Liver (tissue), 9 donors: Measurements from ENCODE around the gene ZSWIM4. TPM values are rescaled to one million over a fixed set of nuclear protein-coding genes. Genes with fewer than 3 reads are reported as not detected.

Experiments
- DNase-seq: peaks from one replicate; pipeline ENCODE4 v3.0.0-alpha.2; 2017; ENCODE audit warnings: low spot score
- H3K27ac ChIP-seq, 2 donors: one replicate each; pipeline ENCODE4 v1.7.0; 2013; ENCODE audit warnings: inconsistent platforms in 2 of 2, low read length in 2 of 2, control low read depth in 1 of 2, low read depth in 1 of 2, mild to moderate bottlenecking in 1 of 2
- H3K27me3 ChIP-seq, 4 donors: one replicate each; pipeline versions ENCODE4 v1.6.1 to v1.7.0; 2013; ENCODE audit warnings: low read length in 3 of 4, inconsistent platforms in 1 of 4, mild to moderate bottlenecking in 1 of 4, moderate library complexity in 1 of 4; ENCODE audit not compliant: control insufficient read depth in 4 of 4, insufficient read depth in 4 of 4
- H3K36me3 ChIP-seq, 4 donors: one replicate each; pipeline versions ENCODE4 v1.6.1 to v1.7.0; 2013; ENCODE audit warnings: low read length in 3 of 4, mild to moderate bottlenecking in 3 of 4, low read depth in 1 of 4, moderate library complexity in 1 of 4; ENCODE audit not compliant: control insufficient read depth in 4 of 4, insufficient read depth in 3 of 4
- H3K4me1 ChIP-seq, 4 donors: one replicate each; pipeline versions ENCODE4 v1.6.1 to v1.7.0; 2013; ENCODE audit warnings: low read length in 3 of 4, mild to moderate bottlenecking in 3 of 4, moderate library complexity in 1 of 4; ENCODE audit not compliant: control insufficient read depth in 4 of 4, insufficient read depth in 4 of 4
- H3K4me3 ChIP-seq, 3 donors: one replicate each; pipeline versions ENCODE4 v1.6.1 to v1.7.0; 2013; ENCODE audit warnings: low read length in 3 of 3, control low read depth in 1 of 3, low read depth in 1 of 3, mild to moderate bottlenecking in 1 of 3
- H3K9ac ChIP-seq, 2 donors: one replicate each; pipeline ENCODE4 v1.7.0; 2013; ENCODE audit warnings: low read length in 2 of 2, mild to moderate bottlenecking in 2 of 2, moderate library complexity in 2 of 2, control low read depth in 1 of 2, low read depth in 1 of 2
- H3K9me3 ChIP-seq, 4 donors: one replicate each; pipeline versions ENCODE4 v1.6.1 to v1.7.0; 2013; ENCODE audit warnings: low read length in 3 of 4; ENCODE audit not compliant: control insufficient read depth in 4 of 4
- EGR1 ChIP-seq, 2 donors: IDR thresholded peaks; 2 replicates each; pipeline ENCODE4 v1.6.1; 2016 to 2018; ENCODE audit warnings: antibody characterized with exemption in 2 of 2, low read depth in 2 of 2
- FOXA1 ChIP-seq: IDR thresholded peaks from 2 replicates; pipeline ENCODE4 v1.6.1; 2016; ENCODE audit warnings: antibody characterized with exemption
- FOXA2 ChIP-seq: IDR thresholded peaks from 2 replicates; pipeline ENCODE4 v1.6.1; 2016; ENCODE audit warnings: antibody characterized with exemption
- GABPA ChIP-seq, 2 donors: IDR thresholded peaks in 1 of 2; conservative IDR thresholded peaks in 1 of 2; 2 replicates each; pipeline ENCODE4 v1.6.1; 2016; ENCODE audit warnings: antibody characterized with exemption in 2 of 2, mild to moderate bottlenecking in 1 of 2, moderate library complexity in 1 of 2
- HNF4A ChIP-seq, 2 donors: conservative IDR thresholded peaks; 2 replicates each; pipeline ENCODE4 v1.6.1; 2016; ENCODE audit warnings: antibody characterized with exemption in 2 of 2, mild to moderate bottlenecking in 2 of 2
- HNF4G ChIP-seq: IDR thresholded peaks from 2 replicates; pipeline ENCODE4 v1.6.1; 2016; ENCODE audit warnings: antibody characterized with exemption
- JUND ChIP-seq, 2 donors: IDR thresholded peaks; 2 replicates each; pipeline ENCODE4 v1.6.1; 2016; ENCODE audit warnings: antibody characterized with exemption in 2 of 2
- NR2F2 ChIP-seq: IDR thresholded peaks from 2 replicates; pipeline ENCODE4 v1.6.1; 2016; ENCODE audit warnings: antibody characterized with exemption
- RAD21 ChIP-seq, 2 donors: IDR thresholded peaks; 2 replicates each; pipeline ENCODE4 v1.6.1; 2016; ENCODE audit warnings: antibody characterized with exemption in 2 of 2, mild to moderate bottlenecking in 2 of 2
- RXRA ChIP-seq, 2 donors: IDR thresholded peaks; 2 replicates each; pipeline ENCODE4 v1.6.1; 2017 to 2018; ENCODE audit warnings: antibody characterized with exemption in 2 of 2, mild to moderate bottlenecking in 1 of 2
- SP1 ChIP-seq: IDR thresholded peaks from 2 replicates; pipeline ENCODE4 v1.6.1; 2018; ENCODE audit warnings: antibody characterized with exemption, mild to moderate bottlenecking
- TAF1 ChIP-seq: conservative IDR thresholded peaks from 2 replicates; pipeline ENCODE4 v1.6.1; 2016; ENCODE audit warnings: antibody characterized with exemption, mild to moderate bottlenecking
- YY1 ChIP-seq: IDR thresholded peaks from 2 replicates; pipeline ENCODE4 v1.6.1; 2016; ENCODE audit warnings: antibody characterized with exemption, mild to moderate bottlenecking
- whole genome bisulfite sequencing: extraction: QIAGEN DNeasy Blood & Tissue Kit; methylation state at CpG from one replicate; pipeline ENCODE4 v1.1.7; 2013; 5-methylcytosine and 5-hydroxymethylcytosine counted together
- polyA plus RNA-seq, 2 donors: library from polyadenylated mRNA; stranded (reverse) in 1 of 2; unstranded in 1 of 2; fragments of 200-250 nt in 1 of 2; fragments of >200 nt in 1 of 2; fragmentation: Nextera tagmentation in 1 of 2; extraction: Ambion mirVana in 1 of 2; gene quantifications; one replicate each; pipeline versions ENCODE4 v1.2.1 to v1.2.3, GENCODE V29; 2013 to 2015
- total RNA-seq, 2 donors: library from RNA; depleted of rRNA; stranded (reverse); fragments of >200 nt; gene quantifications; one replicate each; pipeline ENCODE4 v1.2.3, GENCODE V29; 2014
- TF ChIP-seq, protein P1 (sequence below): IDR thresholded peaks from 2 replicates; pipeline ENCODE4 v1.6.1; 2016; ENCODE audit warnings: antibody characterized with exemption
- TF ChIP-seq, protein P2 (sequence below): IDR thresholded peaks from 2 replicates; pipeline ENCODE4 v1.6.1; 2016; ENCODE audit warnings: antibody characterized with exemption
- TF ChIP-seq, protein P3 (sequence below): IDR thresholded peaks from 2 replicates; pipeline ENCODE4 v1.6.1; 2016; ENCODE audit warnings: antibody characterized with exemption
- TF ChIP-seq, protein P4 (sequence below): IDR thresholded peaks from 2 replicates; pipeline ENCODE4 v1.6.1; 2016; ENCODE audit warnings: antibody characterized with exemption, mild to moderate bottlenecking
- TF ChIP-seq, protein P5 (sequence below): fragments of 150-350 bp; IDR thresholded peaks from 2 replicates; pipeline ENCODE4 v1.5.1; 2017; ENCODE audit warnings: improper control_type of control experiment, low read depth, low read length; ENCODE audit not compliant: missing input control
- donor health status: healthy.
- donor health status: healthy.
- donor health status: healthy.
- donor health status: healthy.
- donor health status: healthy.

The ZSWIM4 gene
- total and polyA plus RNA-seq, 4 donors: 0.14 to 2.2 (median 1.2) TPM

DNA sequence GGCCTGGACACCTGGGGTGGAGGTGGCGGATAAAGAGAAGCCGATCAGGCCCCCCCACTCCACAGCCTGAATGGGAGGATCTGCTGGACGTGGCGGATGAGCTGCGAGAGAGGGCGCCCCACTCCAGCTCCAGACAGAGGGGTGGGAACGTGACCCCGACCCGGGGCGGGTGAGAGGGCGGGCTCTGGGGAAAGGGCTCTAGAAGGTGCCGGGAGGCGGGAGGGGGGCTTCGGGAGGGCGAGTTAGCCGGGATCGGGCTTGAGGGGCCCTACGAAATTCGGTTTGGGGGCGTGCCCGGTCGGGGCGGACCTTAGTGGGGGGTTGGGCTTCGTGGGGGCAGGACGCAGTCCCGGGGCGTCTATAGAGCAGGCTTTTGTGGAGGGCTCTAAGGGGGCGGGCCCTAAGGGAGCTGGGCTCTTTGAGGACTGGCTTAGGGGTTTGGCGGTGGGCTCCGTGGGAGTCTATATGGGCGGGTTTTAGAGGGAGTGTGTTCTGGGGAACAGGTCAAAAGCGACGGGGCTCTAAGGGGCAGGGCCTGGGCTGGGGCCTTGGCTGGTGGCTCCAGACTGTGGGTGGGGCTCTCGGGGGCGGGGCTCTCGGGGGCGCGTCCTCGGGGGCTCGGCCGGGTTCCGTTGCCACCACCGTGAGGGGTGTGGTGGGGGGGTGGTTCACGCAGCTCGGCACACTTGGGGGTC, 77.6 kb downstream of the ZSWIM4 start:
- H3K36me3 ChIP-seq: no peaks in the 10 kb centered on the region
- no peak for TF ChIP-seq HNF4G
- no peak for TF ChIP-seq RAD21 (IDR thresholded peaks at IDR 0.05)
- TF ChIP-seq, protein P1, sequence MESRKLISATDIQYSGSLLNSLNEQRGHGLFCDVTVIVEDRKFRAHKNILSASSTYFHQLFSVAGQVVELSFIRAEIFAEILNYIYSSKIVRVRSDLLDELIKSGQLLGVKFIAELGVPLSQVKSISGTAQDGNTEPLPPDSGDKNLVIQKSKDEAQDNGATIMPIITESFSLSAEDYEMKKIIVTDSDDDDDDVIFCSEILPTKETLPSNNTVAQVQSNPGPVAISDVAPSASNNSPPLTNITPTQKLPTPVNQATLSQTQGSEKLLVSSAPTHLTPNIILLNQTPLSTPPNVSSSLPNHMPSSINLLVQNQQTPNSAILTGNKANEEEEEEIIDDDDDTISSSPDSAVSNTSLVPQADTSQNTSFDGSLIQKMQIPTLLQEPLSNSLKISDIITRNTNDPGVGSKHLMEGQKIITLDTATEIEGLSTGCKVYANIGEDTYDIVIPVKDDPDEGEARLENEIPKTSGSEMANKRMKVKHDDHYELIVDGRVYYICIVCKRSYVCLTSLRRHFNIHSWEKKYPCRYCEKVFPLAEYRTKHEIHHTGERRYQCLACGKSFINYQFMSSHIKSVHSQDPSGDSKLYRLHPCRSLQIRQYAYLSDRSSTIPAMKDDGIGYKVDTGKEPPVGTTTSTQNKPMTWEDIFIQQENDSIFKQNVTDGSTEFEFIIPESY: no peak
- TF ChIP-seq, protein P2, sequence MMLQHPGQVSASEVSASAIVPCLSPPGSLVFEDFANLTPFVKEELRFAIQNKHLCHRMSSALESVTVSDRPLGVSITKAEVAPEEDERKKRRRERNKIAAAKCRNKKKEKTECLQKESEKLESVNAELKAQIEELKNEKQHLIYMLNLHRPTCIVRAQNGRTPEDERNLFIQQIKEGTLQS: no peak
- TF ChIP-seq SP1: no peak
- DNase-seq: no peak
- no peaks in the 10 kb centered on the region for H3K9me3 ChIP-seq
- H3K9ac ChIP-seq: no peak overlapping the region
- WGBS: 5% methylated on average over 45 of the region's 45 CpGs
- H3K27ac ChIP-seq: no peak overlapping the region
- no peaks in the 10 kb centered on the region for H3K4me1 ChIP-seq
- peak overlapping the region in 1 of 3 donors; percentile 38 for H3K4me3 ChIP-seq
- peaks cover 0 to 3% (median 0%) of the 10 kb centered on the region in 4 donors for H3K27me3 ChIP-seq

DNA sequence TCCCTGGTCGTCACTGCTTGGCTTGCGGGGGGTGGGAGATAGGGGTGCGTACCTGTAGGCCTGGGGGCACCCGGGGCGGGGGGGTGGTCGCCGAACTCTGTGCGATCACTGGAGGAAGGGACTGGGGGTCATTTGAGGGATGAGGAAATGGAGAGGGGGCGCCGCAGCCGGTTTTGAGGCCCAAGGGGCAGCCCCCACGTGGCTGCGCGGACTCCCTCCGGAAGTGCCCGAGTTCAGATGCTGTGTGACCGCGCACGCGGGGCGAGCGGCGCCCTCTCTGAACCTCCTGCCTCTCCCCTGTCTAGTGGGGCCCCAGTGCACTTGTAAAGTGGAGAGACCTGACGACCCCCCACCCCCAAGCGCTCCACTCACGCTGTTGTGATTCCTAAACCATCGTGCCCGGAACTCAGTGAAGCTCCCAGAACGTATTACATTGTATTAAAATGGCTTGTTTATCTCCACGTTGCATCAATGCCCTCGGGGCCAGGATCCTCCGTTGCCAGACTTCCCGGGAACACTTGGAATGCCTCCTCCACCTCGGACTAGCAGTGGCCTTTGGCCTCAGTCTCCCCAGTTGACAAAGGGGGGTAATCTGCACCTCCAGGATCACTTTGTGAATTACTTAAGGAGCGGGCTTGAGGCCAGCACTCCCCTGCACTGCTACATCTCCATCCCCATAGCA, 78.7 kb downstream of the ZSWIM4 start:
- no peaks in the 10 kb centered on the region for H3K4me1 ChIP-seq
- H3K27ac ChIP-seq: no peak overlapping the region
- 49% methylated on average over 35 of the region's 35 CpGs for WGBS
- no peaks in the 10 kb centered on the region for H3K27me3 ChIP-seq
- no peaks in the 10 kb centered on the region for H3K9me3 ChIP-seq
- H3K36me3 ChIP-seq: no peaks in the 10 kb centered on the region
- no peak overlapping the region for H3K4me3 ChIP-seq
- DNase-seq: no peak
- no peak for TF ChIP-seq RXRA (IDR thresholded peaks at IDR 0.05)
- TF ChIP-seq, protein P2: no peak
- TF ChIP-seq EGR1 (IDR thresholded peaks at IDR 0.05; ENCODE audit: low read depth in 2 of 2): no peak
- TF ChIP-seq, protein P3, sequence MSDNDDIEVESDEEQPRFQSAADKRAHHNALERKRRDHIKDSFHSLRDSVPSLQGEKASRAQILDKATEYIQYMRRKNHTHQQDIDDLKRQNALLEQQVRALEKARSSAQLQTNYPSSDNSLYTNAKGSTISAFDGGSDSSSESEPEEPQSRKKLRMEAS: no peak
- TF ChIP-seq FOXA2: no peak
- TF ChIP-seq GABPA (IDR thresholded peaks at IDR 0.05 in 1 of 2, conservative IDR thresholded peaks at IDR 0.05 in 1 of 2): no peak
- TF ChIP-seq HNF4A (conservative IDR thresholded peaks at IDR 0.05): no peak
- no peak for TF ChIP-seq HNF4G
- no peak for TF ChIP-seq JUND (IDR thresholded peaks at IDR 0.05)
- TF ChIP-seq TAF1: no peak
- no peak for TF ChIP-seq SP1
- TF ChIP-seq NR2F2: no peak
- TF ChIP-seq RAD21 (IDR thresholded peaks at IDR 0.05): no peak
- TF ChIP-seq, protein P1: no peak
- no peak for TF ChIP-seq YY1
- no peak for TF ChIP-seq FOXA1
- TF ChIP-seq, protein P4, sequence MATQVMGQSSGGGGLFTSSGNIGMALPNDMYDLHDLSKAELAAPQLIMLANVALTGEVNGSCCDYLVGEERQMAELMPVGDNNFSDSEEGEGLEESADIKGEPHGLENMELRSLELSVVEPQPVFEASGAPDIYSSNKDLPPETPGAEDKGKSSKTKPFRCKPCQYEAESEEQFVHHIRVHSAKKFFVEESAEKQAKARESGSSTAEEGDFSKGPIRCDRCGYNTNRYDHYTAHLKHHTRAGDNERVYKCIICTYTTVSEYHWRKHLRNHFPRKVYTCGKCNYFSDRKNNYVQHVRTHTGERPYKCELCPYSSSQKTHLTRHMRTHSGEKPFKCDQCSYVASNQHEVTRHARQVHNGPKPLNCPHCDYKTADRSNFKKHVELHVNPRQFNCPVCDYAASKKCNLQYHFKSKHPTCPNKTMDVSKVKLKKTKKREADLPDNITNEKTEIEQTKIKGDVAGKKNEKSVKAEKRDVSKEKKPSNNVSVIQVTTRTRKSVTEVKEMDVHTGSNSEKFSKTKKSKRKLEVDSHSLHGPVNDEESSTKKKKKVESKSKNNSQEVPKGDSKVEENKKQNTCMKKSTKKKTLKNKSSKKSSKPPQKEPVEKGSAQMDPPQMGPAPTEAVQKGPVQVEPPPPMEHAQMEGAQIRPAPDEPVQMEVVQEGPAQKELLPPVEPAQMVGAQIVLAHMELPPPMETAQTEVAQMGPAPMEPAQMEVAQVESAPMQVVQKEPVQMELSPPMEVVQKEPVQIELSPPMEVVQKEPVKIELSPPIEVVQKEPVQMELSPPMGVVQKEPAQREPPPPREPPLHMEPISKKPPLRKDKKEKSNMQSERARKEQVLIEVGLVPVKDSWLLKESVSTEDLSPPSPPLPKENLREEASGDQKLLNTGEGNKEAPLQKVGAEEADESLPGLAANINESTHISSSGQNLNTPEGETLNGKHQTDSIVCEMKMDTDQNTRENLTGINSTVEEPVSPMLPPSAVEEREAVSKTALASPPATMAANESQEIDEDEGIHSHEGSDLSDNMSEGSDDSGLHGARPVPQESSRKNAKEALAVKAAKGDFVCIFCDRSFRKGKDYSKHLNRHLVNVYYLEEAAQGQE: no peak
- TF ChIP-seq, protein P5, sequence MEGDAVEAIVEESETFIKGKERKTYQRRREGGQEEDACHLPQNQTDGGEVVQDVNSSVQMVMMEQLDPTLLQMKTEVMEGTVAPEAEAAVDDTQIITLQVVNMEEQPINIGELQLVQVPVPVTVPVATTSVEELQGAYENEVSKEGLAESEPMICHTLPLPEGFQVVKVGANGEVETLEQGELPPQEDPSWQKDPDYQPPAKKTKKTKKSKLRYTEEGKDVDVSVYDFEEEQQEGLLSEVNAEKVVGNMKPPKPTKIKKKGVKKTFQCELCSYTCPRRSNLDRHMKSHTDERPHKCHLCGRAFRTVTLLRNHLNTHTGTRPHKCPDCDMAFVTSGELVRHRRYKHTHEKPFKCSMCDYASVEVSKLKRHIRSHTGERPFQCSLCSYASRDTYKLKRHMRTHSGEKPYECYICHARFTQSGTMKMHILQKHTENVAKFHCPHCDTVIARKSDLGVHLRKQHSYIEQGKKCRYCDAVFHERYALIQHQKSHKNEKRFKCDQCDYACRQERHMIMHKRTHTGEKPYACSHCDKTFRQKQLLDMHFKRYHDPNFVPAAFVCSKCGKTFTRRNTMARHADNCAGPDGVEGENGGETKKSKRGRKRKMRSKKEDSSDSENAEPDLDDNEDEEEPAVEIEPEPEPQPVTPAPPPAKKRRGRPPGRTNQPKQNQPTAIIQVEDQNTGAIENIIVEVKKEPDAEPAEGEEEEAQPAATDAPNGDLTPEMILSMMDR: no peak
- no peak overlapping the region for H3K9ac ChIP-seq
